Uterus (tissue), 4 donors: Measurements from ENCODE around the gene RNASE11. TPM values are rescaled to one million over a fixed set of nuclear protein-coding genes. Genes with fewer than 3 reads are reported as not detected.

Experiments used
- DNase-seq, 2 donors: peaks; one replicate each; pipeline ENCODE4 v3.0.0-alpha.2; 2019 to 2020
- H3K27ac ChIP-seq, 2 donors: fragments of 200-600 bp; sonication (generic); 1 replicate in 1 of 2; 2 replicates in 1 of 2; pipeline ENCODE4 v1.5.1; 2016 to 2018
- H3K27me3 ChIP-seq, 2 donors: fragments of 200-600 bp; sonication (generic); one replicate each; pipeline ENCODE4 v1.5.1; 2018 to 2019; ENCODE audit warnings: control low read depth in 1 of 2
- H3K36me3 ChIP-seq, 2 donors: fragments of 200-600 bp; sonication (generic); one replicate each; pipeline ENCODE4 v1.5.1; 2019; ENCODE audit warnings: control low read depth in 1 of 2
- H3K4me1 ChIP-seq, 2 donors: fragments of 200-600 bp; sonication (generic); one replicate each; pipeline ENCODE4 v1.5.1; 2018 to 2019; ENCODE audit warnings: control low read depth in 1 of 2
- H3K4me3 ChIP-seq, 2 donors: fragments of 200-600 bp; sonication (generic); 1 replicate in 1 of 2; 2 replicates in 1 of 2; pipeline ENCODE4 v1.5.1; 2018 to 2019; ENCODE audit warnings: mild to moderate bottlenecking in 1 of 2
- H3K9me3 ChIP-seq, 2 donors: fragments of 200-600 bp; sonication (generic); one replicate each; pipeline ENCODE4 v1.5.1; 2019; ENCODE audit warnings: control low read depth in 1 of 2
- CTCF ChIP-seq, 4 experiments: fragments of 200-600 bp in 2 of 4; fragments of 450-650 bp in 2 of 4; sonication (generic) in 2 of 4; IDR thresholded peaks; one replicate each; pipeline ENCODE4 v1.5.1; 2016 to 2019; ENCODE audit warnings: antibody characterized with exemption in 4 of 4, mild to moderate bottlenecking in 2 of 4, moderate library complexity in 1 of 4
- POLR2A ChIP-seq, 2 donors: fragments of 450-650 bp; IDR thresholded peaks; one replicate each; pipeline ENCODE4 v1.6.1; 2016; ENCODE audit warnings: antibody characterized with exemption in 2 of 2, mild to moderate bottlenecking in 1 of 2, moderate library complexity in 1 of 2
- intact Hi-C: fragments of 100-400 bp; cut with DNase I; formaldehyde crosslinking; loops from one replicate; pipeline ENCODE4 v1.15.1; 2023; ENCODE audit warnings: low total_unique reads
- total RNA-seq, 4 donors: library from RNA; depleted of rRNA in 3 of 4; stranded (reverse); fragments of >200 nt in 3 of 4; gene quantifications; one replicate each; pipeline versions ENCODE4 v1.1.0 to v1.2.4, GENCODE V29; 2014 to 2023
- donor health status: DM: yes; HTN: yes; CAD: no.

Gene RNASE11
- total RNA-seq, 4 donors from 2014 or later: not detected

- DNase-seq: no peak
- no peaks in the 10 kb centered on the region for H3K27me3 ChIP-seq
- H3K27ac ChIP-seq: no peak overlapping the region
- intact Hi-C loops: no loop called here
- no peaks in the 10 kb centered on the region for H3K9me3 ChIP-seq
- TF ChIP-seq CTCF (IDR thresholded peaks at IDR 0.05) (no peak), POLR2A (IDR thresholded peaks at IDR 0.05) (no peak)
- H3K36me3 ChIP-seq: no peaks in the 10 kb centered on the region
- H3K4me1 ChIP-seq: no peaks in the 10 kb centered on the region
- no peak overlapping the region for H3K4me3 ChIP-seq
Measured at GRCh38 chr14:20592574-20592973, 4.8 kb upstream of the RNASE11 start.

- no peaks in the 10 kb centered on the region for H3K9me3 ChIP-seq
- TF ChIP-seq CTCF (IDR thresholded peaks at IDR 0.05) (no peak), POLR2A (IDR thresholded peaks at IDR 0.05) (no peak)
- DNase-seq: no peak
- intact Hi-C loops: no loop called here
- no peaks in the 10 kb centered on the region for H3K36me3 ChIP-seq
- H3K27ac ChIP-seq: no peak within 1 kb of the TSS
- no peaks in the 10 kb centered on the region for H3K4me1 ChIP-seq
- no peak within 1 kb of the TSS for H3K4me3 ChIP-seq
- H3K27me3 ChIP-seq: no peaks in the 10 kb centered on the region
Measured at GRCh38 chr14:20591235-20591634, 3.4 kb upstream of the RNASE11 start, which contains the start of gene RNASE12. Gene RNASE12 (minus strand): TSS chr14:20591376. CDS start chr14:20590723, 653 bp downstream.

DNA sequence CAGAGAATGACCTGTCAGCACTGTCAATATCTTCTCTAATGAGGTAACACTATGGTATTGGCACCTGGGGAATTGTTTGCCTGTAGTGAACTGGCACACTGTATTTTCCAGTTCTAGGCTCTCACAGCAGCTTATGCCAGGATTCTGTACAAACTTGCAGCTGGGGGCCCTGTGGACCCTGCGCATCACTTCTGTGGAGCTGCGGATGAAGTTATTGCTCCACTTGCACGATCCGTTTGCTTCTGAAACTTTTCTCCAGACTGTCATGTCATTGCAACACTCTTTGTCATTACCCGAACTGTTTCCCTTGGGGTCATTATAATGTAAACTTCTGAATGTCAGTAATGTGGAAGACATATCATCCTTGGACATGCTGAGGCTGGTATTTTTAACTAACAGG, 3.9 kb downstream of the RNASE11 start:
- Histone ChIP-seq H3K27ac (no peak overlapping the region), H3K9me3 (no peaks in the 10 kb centered on the region), H3K27me3 (peaks cover 0 to 4% of the 10 kb centered on the region in 2 donors), H3K4me3 (no peak overlapping the region), H3K4me1 (no peaks in the 10 kb centered on the region), H3K36me3 (no peaks in the 10 kb centered on the region)
- no peak for TF ChIP-seq POLR2A (IDR thresholded peaks at IDR 0.05)
- TF ChIP-seq CTCF (IDR thresholded peaks at IDR 0.05): no peak
- intact Hi-C loops: no loop called here
- DNase-seq: no peak

DNA sequence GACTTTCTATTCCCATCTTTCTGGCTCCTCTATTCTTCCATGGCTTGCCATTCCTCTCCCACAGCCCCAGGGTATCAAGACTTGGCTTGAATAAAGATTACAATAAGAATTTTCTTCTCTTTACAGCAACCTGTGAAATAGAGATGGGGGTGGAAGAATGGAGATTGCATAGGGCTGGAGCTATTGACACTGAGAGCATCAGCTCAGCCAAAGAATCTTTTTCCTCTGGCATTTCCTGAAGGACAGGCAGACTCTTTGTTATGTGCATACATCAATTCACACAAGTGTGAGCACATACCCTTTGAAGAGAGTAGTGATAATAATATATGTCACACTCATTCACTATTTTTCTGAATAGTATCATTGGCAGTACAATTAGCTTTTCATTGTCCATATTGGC, 4.7 kb downstream of the RNASE11 start:
- intact Hi-C loops: no loop called here
- H3K9me3 ChIP-seq: no peaks in the 10 kb centered on the region
- no peak for DNase-seq

GRCh38 chr14:20580242-20580641, 7.6 kb downstream of the RNASE11 start:
- intact Hi-C loops: no loop called here
- no peak overlapping the region for H3K27ac ChIP-seq
- DNase-seq: no peak
- no peaks in the 10 kb centered on the region for H3K27me3 ChIP-seq
- no peak for TF ChIP-seq POLR2A (IDR thresholded peaks at IDR 0.05)
- no peak for TF ChIP-seq CTCF (IDR thresholded peaks at IDR 0.05)
- no peaks in the 10 kb centered on the region for H3K9me3 ChIP-seq
- H3K4me1 ChIP-seq: no peaks in the 10 kb centered on the region
- H3K36me3 ChIP-seq: no peaks in the 10 kb centered on the region
- no peak overlapping the region for H3K4me3 ChIP-seq

More for the DNA sequence above, 4.7 kb downstream of the RNASE11 start:
- Histone ChIP-seq H3K36me3 (no peaks in the 10 kb centered on the region), H3K4me1 (no peaks in the 10 kb centered on the region), H3K27me3 (peaks cover 0 to 4% of the 10 kb centered on the region in 2 donors), H3K27ac (no peak overlapping the region), H3K4me3 (no peak overlapping the region)
- no peak for TF ChIP-seq POLR2A (IDR thresholded peaks at IDR 0.05)
- TF ChIP-seq CTCF (IDR thresholded peaks at IDR 0.05): no peak
